K562 (cell line): ENCODE results near the gene ADARB2. TPM values are rescaled to one million over a fixed set of nuclear protein-coding genes. Genes with fewer than 3 reads are reported as not detected.

ENCODE experiments used
- EHMT2 ChIP-seq: fragments of 450-650 bp; IDR thresholded peaks from 2 replicates; pipeline ENCODE4 v1.6.1; 2018; ENCODE audit warnings: antibody characterized with exemption
- EWSR1 ChIP-seq: fragments of 450-650 bp; IDR thresholded peaks from 2 replicates; pipeline ENCODE4 v1.6.1; 2018; ENCODE audit warnings: borderline replicate concordance, mild to moderate bottlenecking, low read depth, moderate library complexity; ENCODE audit not compliant: partially characterized antibody
- HOXB6 ChIP-seq: fragments of 250-450 bp; sonication (Bioruptor Pico); IDR thresholded peaks from 2 replicates; pipeline ENCODE4 v1.5.1; 2022; ENCODE audit warnings: mild to moderate bottlenecking, borderline replicate concordance
- RBFOX2 ChIP-seq: fragments of 200-400 bp; formaldehyde crosslinking; IDR thresholded peaks from 2 replicates; pipeline ENCODE4 v1.6.1; 2017; ENCODE audit warnings: low read depth, mild to moderate bottlenecking, low read length, moderate library complexity
- RBM25 ChIP-seq: fragments of 200-400 bp; formaldehyde crosslinking; IDR thresholded peaks from 2 replicates; pipeline ENCODE4 v1.6.1; 2018; ENCODE audit warnings: low read length, low read depth, moderate library complexity; ENCODE audit not compliant: severe bottlenecking
- WHSC1 ChIP-seq: IDR thresholded peaks from one replicate; pipeline ENCODE4 v1.6.1; 2012; ENCODE audit warnings: low read length, control low read depth, inconsistent platforms
- ZNF146 ChIP-seq: IDR thresholded peaks from one replicate; pipeline ENCODE4 v1.6.1; 2018; ENCODE audit warnings: missing compliant biosample characterization; ENCODE audit not compliant: unreplicated experiment
- polyA plus RNA-seq, 8 experiments: library from polyadenylated mRNA; depleted of rRNA in 4 of 8; stranded (reverse) in 5 of 8; unstranded in 3 of 8; fragments of >200 nt; fragmentation: Nextera tagmentation in 2 of 8; fragmentation: Illumina TruSeq in 1 of 8; extraction: Ambion mirVana in 2 of 8; extraction: Trizol in 1 of 8; gene quantifications; 2 replicates each; pipeline versions ENCODE4 v1.2.1 to v1.2.3, GENCODE V29; 2011 to 2014; ENCODE audit warnings: inconsistent platforms in 1 of 8, missing spikeins in 1 of 8
- total RNA-seq, 7 experiments: library from RNA; depleted of rRNA in 6 of 7; stranded (reverse); fragments of >200 nt in 6 of 7; fragmentation: Illumina TruSeq in 2 of 7; extraction: Trizol in 2 of 7; gene quantifications; 2 replicates each; pipeline versions ENCODE4 v1.2.1 to v1.2.3, GENCODE V29; 2011 to 2021; ENCODE audit warnings: low replicate concordance in 1 of 7
- TF ChIP-seq, protein P1 (sequence below): fragments of 200-800 bp; sonication (Bioruptor generic); IDR thresholded peaks from 2 replicates; pipeline ENCODE4 v1.6.1; 2016; ENCODE audit warnings: missing genetic modification characterization, missing compliant biosample characterization
- TF ChIP-seq, protein P2 (sequence below): fragments of 150-350 bp; IDR thresholded peaks from 2 replicates; pipeline ENCODE4 v1.6.1; 2014; ENCODE audit warnings: low read depth, mild to moderate bottlenecking, low read length, borderline replicate concordance
- TF ChIP-seq, protein P3 (sequence below): IDR thresholded peaks from 2 replicates; pipeline ENCODE4 v1.6.1; 2012; ENCODE audit warnings: low read depth, low read length, improper control_type of control experiment, borderline replicate concordance

ADARB2 gene
- total and polyA plus RNA-seq, 9 of the 15 experiments (the other 6 are each of a cell fraction or from before 2014, with no cell fraction given), result not detected

DNA sequence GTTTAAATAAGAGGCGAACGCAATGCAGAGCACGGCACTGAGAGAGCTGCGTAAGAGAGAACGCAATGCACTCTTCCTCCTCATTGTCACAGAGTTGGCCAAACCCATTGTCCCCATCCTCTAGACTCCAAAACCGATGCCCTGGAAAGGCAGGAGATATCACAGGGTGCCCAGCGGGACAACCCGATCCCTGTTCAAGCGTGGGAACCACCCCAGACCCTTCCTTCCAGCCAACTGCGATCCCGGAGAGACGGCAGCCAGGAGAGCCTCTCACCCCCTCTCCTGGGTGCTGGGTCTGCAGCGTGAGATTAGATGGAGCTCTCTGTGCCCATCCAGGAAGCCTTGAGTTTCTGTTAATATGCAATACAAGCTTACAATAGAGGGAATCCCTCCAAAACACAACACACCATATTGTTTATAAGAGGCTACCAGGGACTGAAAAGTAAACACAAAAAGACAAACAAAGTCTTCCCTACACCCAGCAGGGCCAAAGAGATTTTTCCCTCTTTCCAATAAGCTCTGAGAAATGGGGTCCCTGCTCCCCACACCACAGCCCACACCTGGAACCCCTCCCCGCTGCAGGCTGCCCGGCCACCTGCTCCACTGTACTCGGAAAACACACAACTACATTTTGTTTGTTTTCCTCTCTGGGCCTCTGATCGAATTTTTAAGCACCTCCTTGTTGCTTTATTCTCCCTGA, 187.6 kb downstream of the ADARB2 start (continued):
- TF ChIP-seq, protein P1, sequence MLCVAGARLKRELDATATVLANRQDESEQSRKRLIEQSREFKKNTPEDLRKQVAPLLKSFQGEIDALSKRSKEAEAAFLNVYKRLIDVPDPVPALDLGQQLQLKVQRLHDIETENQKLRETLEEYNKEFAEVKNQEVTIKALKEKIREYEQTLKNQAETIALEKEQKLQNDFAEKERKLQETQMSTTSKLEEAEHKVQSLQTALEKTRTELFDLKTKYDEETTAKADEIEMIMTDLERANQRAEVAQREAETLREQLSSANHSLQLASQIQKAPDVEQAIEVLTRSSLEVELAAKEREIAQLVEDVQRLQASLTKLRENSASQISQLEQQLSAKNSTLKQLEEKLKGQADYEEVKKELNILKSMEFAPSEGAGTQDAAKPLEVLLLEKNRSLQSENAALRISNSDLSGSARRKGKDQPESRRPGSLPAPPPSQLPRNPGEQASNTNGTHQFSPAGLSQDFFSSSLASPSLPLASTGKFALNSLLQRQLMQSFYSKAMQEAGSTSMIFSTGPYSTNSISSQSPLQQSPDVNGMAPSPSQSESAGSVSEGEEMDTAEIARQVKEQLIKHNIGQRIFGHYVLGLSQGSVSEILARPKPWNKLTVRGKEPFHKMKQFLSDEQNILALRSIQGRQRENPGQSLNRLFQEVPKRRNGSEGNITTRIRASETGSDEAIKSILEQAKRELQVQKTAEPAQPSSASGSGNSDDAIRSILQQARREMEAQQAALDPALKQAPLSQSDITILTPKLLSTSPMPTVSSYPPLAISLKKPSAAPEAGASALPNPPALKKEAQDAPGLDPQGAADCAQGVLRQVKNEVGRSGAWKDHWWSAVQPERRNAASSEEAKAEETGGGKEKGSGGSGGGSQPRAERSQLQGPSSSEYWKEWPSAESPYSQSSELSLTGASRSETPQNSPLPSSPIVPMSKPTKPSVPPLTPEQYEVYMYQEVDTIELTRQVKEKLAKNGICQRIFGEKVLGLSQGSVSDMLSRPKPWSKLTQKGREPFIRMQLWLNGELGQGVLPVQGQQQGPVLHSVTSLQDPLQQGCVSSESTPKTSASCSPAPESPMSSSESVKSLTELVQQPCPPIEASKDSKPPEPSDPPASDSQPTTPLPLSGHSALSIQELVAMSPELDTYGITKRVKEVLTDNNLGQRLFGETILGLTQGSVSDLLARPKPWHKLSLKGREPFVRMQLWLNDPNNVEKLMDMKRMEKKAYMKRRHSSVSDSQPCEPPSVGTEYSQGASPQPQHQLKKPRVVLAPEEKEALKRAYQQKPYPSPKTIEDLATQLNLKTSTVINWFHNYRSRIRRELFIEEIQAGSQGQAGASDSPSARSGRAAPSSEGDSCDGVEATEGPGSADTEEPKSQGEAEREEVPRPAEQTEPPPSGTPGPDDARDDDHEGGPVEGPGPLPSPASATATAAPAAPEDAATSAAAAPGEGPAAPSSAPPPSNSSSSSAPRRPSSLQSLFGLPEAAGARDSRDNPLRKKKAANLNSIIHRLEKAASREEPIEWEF (CRISPR knock-in tag), result no peak
- no peak for TF ChIP-seq EHMT2
- TF ChIP-seq HOXB6 (CRISPR knock-in tag), result no peak
- TF ChIP-seq EWSR1, result no peak
- TF ChIP-seq, protein P2, sequence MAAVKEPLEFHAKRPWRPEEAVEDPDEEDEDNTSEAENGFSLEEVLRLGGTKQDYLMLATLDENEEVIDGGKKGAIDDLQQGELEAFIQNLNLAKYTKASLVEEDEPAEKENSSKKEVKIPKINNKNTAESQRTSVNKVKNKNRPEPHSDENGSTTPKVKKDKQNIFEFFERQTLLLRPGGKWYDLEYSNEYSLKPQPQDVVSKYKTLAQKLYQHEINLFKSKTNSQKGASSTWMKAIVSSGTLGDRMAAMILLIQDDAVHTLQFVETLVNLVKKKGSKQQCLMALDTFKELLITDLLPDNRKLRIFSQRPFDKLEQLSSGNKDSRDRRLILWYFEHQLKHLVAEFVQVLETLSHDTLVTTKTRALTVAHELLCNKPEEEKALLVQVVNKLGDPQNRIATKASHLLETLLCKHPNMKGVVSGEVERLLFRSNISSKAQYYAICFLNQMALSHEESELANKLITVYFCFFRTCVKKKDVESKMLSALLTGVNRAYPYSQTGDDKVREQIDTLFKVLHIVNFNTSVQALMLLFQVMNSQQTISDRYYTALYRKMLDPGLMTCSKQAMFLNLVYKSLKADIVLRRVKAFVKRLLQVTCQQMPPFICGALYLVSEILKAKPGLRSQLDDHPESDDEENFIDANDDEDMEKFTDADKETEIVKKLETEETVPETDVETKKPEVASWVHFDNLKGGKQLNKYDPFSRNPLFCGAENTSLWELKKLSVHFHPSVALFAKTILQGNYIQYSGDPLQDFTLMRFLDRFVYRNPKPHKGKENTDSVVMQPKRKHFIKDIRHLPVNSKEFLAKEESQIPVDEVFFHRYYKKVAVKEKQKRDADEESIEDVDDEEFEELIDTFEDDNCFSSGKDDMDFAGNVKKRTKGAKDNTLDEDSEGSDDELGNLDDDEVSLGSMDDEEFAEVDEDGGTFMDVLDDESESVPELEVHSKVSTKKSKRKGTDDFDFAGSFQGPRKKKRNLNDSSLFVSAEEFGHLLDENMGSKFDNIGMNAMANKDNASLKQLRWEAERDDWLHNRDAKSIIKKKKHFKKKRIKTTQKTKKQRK, result no peak
- TF ChIP-seq ZNF146 (CRISPR knock-in tag), result no peak
- TF ChIP-seq, protein P3, sequence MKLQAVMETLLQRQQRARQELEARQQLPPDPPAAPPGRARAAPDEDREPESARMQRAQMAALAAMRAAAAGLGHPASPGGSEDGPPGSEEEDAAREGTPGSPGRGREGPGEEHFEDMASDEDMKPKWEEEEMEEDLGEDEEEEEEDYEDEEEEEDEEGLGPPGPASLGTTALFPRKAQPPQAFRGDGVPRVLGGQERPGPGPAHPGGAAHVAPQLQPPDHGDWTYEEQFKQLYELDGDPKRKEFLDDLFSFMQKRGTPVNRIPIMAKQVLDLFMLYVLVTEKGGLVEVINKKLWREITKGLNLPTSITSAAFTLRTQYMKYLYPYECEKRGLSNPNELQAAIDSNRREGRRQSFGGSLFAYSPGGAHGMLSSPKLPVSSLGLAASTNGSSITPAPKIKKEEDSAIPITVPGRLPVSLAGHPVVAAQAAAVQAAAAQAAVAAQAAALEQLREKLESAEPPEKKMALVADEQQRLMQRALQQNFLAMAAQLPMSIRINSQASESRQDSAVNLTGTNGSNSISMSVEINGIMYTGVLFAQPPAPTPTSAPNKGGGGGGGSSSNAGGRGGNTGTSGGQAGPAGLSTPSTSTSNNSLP, result no peak
- TF ChIP-seq WHSC1, result no peak
- no peak for TF ChIP-seq RBM25
- TF ChIP-seq RBFOX2, result no peak
- TF ChIP-seq, all 486 proteins: peak for 0
